Measurements from ENCODE around the gene TRAF6. TPM values are rescaled to one million over a fixed set of nuclear protein-coding genes. Genes with fewer than 3 reads are reported as not detected.
A peak's percentile ranks its signal among the peaks of the same experiment; 100 is the strongest.

Gene TRAF6
- total and polyA plus RNA-seq, 10 of the 15 experiments (the other 5 are each of a cell fraction or from before 2014, with no cell fraction given), result 1.4 to 10.9 (median 7.0) TPM

- TF ChIP-seq, protein P1, sequence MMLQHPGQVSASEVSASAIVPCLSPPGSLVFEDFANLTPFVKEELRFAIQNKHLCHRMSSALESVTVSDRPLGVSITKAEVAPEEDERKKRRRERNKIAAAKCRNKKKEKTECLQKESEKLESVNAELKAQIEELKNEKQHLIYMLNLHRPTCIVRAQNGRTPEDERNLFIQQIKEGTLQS (IDR thresholded peaks at IDR 0.05; ENCODE audit: borderline replicate concordance, extremely low read depth, low read depth, low read length), result no peak
- TF ChIP-seq RAD21 (IDR thresholded peaks at IDR 0.05; ENCODE audit: insufficient read depth, low read depth, low read length) (no peak), CHD4 (IDR thresholded peaks at IDR 0.05) (no peak), CHD2 (IDR thresholded peaks at IDR 0.05; ENCODE audit: borderline replicate concordance, low read depth, low read length) (no peak; the same call in 1 of the 2 replicates), FOXM1 (IDR thresholded peaks at IDR 0.05; ENCODE audit: low read depth, low read length) (0 out of 2 replicates have a peak, but pooled peaks have one; percentile 14), NFYA (IDR thresholded peaks at IDR 0.05; ENCODE audit: borderline replicate concordance, low read depth, low read length) (no peak), NFYB (IDR thresholded peaks at IDR 0.05; ENCODE audit: insufficient read depth, low read depth, low read length) (no peak), NFXL1 (IDR thresholded peaks at IDR 0.05; ENCODE audit: borderline replicate concordance) (no peak), ZNF24 (IDR thresholded peaks at IDR 0.05) (peak; percentile 71; the same call in 1 of the 2 replicates), CEBPB (IDR thresholded peaks at IDR 0.05; ENCODE audit: borderline replicate concordance in 1 of 2, low read depth in 2 of 2, low read length in 2 of 2) (no peak), LARP7 (IDR thresholded peaks at IDR 0.05) (peak; percentile 87), CREB1 (IDR thresholded peaks at IDR 0.05; ENCODE audit: low read depth) (peak; percentile 62; the same call in 1 of the 2 replicates), CREM (IDR thresholded peaks at IDR 0.05; ENCODE audit: low read depth) (peak; percentile 40; the same call in 1 of the 2 replicates), PML (IDR thresholded peaks at IDR 0.05; ENCODE audit: low read length) (peak; percentile 78), EGR1 (IDR thresholded peaks at IDR 0.05; ENCODE audit: borderline replicate concordance in 1 of 2, low read depth in 2 of 2, low read length in 2 of 2) (peak in 1 of 2 experiments; percentile 84; a peak in 2 of 3 replicates), NR2C1 (IDR thresholded peaks at IDR 0.05) (peak; percentile 23; the same call in 1 of the 2 replicates), STAT1 (conservative IDR thresholded peaks at IDR 0.05) (0 out of 2 replicates have a peak, but pooled peaks have one; percentile 39), YY1 (IDR thresholded peaks at IDR 0.05; ENCODE audit: low read depth, low read length) (peak; percentile 77), RBBP5 (conservative IDR thresholded peaks at IDR 0.05) (no peak), BRCA1 (IDR thresholded peaks at IDR 0.05; ENCODE audit: low read depth, low read length) (no peak), JUND (IDR thresholded peaks at IDR 0.05; ENCODE audit: low read depth, low read length) (0 out of 2 replicates have a peak, but pooled peaks have one; percentile 10), ZNF207 (IDR thresholded peaks at IDR 0.05; ENCODE audit: borderline replicate concordance) (peak; percentile 91; the same call in 1 of the 2 replicates), TAF1 (IDR thresholded peaks at IDR 0.05; ENCODE audit: borderline replicate concordance, low read depth, low read length) (peak; percentile 83; the same call in 1 of the 2 replicates), CTCF (IDR thresholded peaks at IDR 0.05 in 2 of 3, conservative IDR thresholded peaks at IDR 0.05 in 1 of 3; ENCODE audit: control insufficient read depth in 2 of 3, extremely low read depth in 1 of 3, insufficient read depth in 1 of 3, low read depth in 3 of 3, low read length in 3 of 3) (peak; percentile 78 to 86 (median 86)), MEF2A (IDR thresholded peaks at IDR 0.05; ENCODE audit: insufficient read depth, low read depth, low read length) (no peak)
- TF ChIP-seq, protein P2, sequence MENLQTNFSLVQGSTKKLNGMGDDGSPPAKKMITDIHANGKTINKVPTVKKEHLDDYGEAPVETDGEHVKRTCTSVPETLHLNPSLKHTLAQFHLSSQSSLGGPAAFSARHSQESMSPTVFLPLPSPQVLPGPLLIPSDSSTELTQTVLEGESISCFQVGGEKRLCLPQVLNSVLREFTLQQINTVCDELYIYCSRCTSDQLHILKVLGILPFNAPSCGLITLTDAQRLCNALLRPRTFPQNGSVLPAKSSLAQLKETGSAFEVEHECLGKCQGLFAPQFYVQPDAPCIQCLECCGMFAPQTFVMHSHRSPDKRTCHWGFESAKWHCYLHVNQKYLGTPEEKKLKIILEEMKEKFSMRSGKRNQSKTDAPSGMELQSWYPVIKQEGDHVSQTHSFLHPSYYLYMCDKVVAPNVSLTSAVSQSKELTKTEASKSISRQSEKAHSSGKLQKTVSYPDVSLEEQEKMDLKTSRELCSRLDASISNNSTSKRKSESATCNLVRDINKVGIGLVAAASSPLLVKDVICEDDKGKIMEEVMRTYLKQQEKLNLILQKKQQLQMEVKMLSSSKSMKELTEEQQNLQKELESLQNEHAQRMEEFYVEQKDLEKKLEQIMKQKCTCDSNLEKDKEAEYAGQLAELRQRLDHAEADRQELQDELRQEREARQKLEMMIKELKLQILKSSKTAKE (IDR thresholded peaks at IDR 0.05; ENCODE audit: low read depth, poor library complexity, severe bottlenecking), result peak; percentile 14
These were observed at the start of gene TRAF6 (continued) for GRCh38 chr11:36509694-36510593.
